ENCODE results near the gene DNAH3.

DNA sequence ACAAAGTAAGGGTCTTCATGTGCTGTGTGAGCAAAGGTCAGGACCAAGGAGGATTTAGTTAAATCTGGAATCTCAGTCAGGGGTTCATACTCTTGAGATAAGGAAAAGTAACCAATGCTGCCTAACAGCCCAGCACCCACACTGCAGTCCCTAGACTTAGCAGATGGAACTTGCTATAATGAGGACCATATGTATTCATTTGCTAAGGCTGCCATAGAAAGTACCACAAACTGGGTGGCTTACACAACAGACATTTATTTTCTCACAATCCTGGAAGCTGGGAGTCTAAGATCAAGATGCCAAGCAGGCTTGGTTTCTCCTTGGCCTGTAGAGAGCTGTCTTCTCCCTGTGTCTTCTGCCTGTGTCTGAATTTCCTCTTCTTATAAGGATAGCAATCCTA, 40.0 kb upstream of the DNAH3 start:
- no peak for TF ChIP-seq JUN (CRISPR knock-in tag; IDR thresholded peaks at IDR 0.05)
- no peak for TF ChIP-seq ETV6 (CRISPR knock-in tag; IDR thresholded peaks at IDR 0.05)
- TF ChIP-seq, protein P1, sequence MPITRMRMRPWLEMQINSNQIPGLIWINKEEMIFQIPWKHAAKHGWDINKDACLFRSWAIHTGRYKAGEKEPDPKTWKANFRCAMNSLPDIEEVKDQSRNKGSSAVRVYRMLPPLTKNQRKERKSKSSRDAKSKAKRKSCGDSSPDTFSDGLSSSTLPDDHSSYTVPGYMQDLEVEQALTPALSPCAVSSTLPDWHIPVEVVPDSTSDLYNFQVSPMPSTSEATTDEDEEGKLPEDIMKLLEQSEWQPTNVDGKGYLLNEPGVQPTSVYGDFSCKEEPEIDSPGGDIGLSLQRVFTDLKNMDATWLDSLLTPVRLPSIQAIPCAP (CRISPR knock-in tag; IDR thresholded peaks at IDR 0.05): no peak
- TF ChIP-seq, protein P2, sequence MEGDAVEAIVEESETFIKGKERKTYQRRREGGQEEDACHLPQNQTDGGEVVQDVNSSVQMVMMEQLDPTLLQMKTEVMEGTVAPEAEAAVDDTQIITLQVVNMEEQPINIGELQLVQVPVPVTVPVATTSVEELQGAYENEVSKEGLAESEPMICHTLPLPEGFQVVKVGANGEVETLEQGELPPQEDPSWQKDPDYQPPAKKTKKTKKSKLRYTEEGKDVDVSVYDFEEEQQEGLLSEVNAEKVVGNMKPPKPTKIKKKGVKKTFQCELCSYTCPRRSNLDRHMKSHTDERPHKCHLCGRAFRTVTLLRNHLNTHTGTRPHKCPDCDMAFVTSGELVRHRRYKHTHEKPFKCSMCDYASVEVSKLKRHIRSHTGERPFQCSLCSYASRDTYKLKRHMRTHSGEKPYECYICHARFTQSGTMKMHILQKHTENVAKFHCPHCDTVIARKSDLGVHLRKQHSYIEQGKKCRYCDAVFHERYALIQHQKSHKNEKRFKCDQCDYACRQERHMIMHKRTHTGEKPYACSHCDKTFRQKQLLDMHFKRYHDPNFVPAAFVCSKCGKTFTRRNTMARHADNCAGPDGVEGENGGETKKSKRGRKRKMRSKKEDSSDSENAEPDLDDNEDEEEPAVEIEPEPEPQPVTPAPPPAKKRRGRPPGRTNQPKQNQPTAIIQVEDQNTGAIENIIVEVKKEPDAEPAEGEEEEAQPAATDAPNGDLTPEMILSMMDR (IDR thresholded peaks at IDR 0.05): no peak
- no peak for TF ChIP-seq CREM (CRISPR knock-in tag; IDR thresholded peaks at IDR 0.05)
- TF ChIP-seq, protein P3, sequence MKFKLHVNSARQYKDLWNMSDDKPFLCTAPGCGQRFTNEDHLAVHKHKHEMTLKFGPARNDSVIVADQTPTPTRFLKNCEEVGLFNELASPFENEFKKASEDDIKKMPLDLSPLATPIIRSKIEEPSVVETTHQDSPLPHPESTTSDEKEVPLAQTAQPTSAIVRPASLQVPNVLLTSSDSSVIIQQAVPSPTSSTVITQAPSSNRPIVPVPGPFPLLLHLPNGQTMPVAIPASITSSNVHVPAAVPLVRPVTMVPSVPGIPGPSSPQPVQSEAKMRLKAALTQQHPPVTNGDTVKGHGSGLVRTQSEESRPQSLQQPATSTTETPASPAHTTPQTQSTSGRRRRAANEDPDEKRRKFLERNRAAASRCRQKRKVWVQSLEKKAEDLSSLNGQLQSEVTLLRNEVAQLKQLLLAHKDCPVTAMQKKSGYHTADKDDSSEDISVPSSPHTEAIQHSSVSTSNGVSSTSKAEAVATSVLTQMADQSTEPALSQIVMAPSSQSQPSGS (CRISPR knock-in tag; IDR thresholded peaks at IDR 0.05; ENCODE audit: borderline replicate concordance, low read depth): no peak
- TF ChIP-seq, protein P4, sequence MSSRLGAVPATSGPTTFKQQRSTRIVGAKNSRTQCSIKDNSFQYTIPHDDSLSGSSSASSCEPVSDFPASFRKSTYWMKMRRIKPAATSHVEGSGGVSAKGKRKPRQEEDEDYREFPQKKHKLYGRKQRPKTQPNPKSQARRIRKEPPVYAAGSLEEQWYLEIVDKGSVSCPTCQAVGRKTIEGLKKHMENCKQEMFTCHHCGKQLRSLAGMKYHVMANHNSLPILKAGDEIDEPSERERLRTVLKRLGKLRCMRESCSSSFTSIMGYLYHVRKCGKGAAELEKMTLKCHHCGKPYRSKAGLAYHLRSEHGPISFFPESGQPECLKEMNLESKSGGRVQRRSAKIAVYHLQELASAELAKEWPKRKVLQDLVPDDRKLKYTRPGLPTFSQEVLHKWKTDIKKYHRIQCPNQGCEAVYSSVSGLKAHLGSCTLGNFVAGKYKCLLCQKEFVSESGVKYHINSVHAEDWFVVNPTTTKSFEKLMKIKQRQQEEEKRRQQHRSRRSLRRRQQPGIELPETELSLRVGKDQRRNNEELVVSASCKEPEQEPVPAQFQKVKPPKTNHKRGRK (CRISPR knock-in tag; IDR thresholded peaks at IDR 0.05; ENCODE audit: borderline replicate concordance): no peak
- no peak for TF ChIP-seq FOXJ3 (CRISPR knock-in tag; IDR thresholded peaks at IDR 0.05; ENCODE audit: borderline replicate concordance)
